ENCODE data around the gene MVK. TPM values are rescaled to one million over a fixed set of nuclear protein-coding genes. Genes with fewer than 3 reads are reported as not detected.

The MVK gene
- polyA plus RNA-seq, 3 donors, result 1.1 to 3.8 (median 1.6) TPM

GRCh38 chr12:109558374-109559199, 15.0 kb upstream of the MVK start:
- Histone ChIP-seq H3K27ac (ENCODE audit: low read depth in 1 of 2, low read length in 2 of 2) (no peak overlapping the region), H3K4me1 (ENCODE audit: control insufficient read depth in 1 of 2, insufficient read depth in 2 of 2, low read length in 2 of 2) (no peaks in the 10 kb centered on the region), H4K20me1 (ENCODE audit: insufficient read depth, low read length) (no peaks in the 10 kb centered on the region), H3K4me2 (replicated peaks; ENCODE audit: extremely low read depth, low read length, poor library complexity, severe bottlenecking) (no peak overlapping the region), H3K9ac (ENCODE audit: insufficient read depth, low read length, poor library complexity, severe bottlenecking) (no peak overlapping the region), H3K79me2 (ENCODE audit: insufficient read depth, low read length) (no peaks in the 10 kb centered on the region), H3K9me3 (replicated peaks in 1 of 2; ENCODE audit: control insufficient read depth in 1 of 2, insufficient read depth in 1 of 2, low read length in 2 of 2) (peaks cover 0 to 15% of the 10 kb centered on the region in 2 donors), H2AFZ (ENCODE audit: insufficient read depth, low read depth, low read length, poor library complexity, severe bottlenecking) (no peak overlapping the region), H3K36me3 (replicated peaks in 1 of 2; ENCODE audit: control insufficient read depth in 1 of 2, insufficient read depth in 2 of 2, low read length in 2 of 2) (peaks cover 0 to 7% of the 10 kb centered on the region in 2 donors), H3K27me3 (ENCODE audit: control insufficient read depth in 2 of 2, insufficient read depth in 2 of 2, low read length in 2 of 2) (no peaks in the 10 kb centered on the region), H3K4me3 (replicated peaks in 1 of 3; ENCODE audit: low read depth in 2 of 3, low read length in 3 of 3) (no peak overlapping the region)
- no peak for DNase-seq
- TF ChIP-seq, protein P1, sequence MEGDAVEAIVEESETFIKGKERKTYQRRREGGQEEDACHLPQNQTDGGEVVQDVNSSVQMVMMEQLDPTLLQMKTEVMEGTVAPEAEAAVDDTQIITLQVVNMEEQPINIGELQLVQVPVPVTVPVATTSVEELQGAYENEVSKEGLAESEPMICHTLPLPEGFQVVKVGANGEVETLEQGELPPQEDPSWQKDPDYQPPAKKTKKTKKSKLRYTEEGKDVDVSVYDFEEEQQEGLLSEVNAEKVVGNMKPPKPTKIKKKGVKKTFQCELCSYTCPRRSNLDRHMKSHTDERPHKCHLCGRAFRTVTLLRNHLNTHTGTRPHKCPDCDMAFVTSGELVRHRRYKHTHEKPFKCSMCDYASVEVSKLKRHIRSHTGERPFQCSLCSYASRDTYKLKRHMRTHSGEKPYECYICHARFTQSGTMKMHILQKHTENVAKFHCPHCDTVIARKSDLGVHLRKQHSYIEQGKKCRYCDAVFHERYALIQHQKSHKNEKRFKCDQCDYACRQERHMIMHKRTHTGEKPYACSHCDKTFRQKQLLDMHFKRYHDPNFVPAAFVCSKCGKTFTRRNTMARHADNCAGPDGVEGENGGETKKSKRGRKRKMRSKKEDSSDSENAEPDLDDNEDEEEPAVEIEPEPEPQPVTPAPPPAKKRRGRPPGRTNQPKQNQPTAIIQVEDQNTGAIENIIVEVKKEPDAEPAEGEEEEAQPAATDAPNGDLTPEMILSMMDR (IDR thresholded peaks at IDR 0.05), result no peak
- H3K36me3 Mint-ChIP-seq, result peaks cover 12% of the 10 kb centered on the region in 2 donors
- peaks cover 0 to 11% (median 4%) of the 10 kb centered on the region in 3 donors for H3K27me3 Mint-ChIP-seq (ENCODE audit: low read depth in 3 of 3)
- WGBS (ENCODE audit: insufficient coverage), result 92% methylated on average over 21 of the region's 25 CpGs
- H3K4me1 Mint-ChIP-seq, result no peaks in the 10 kb centered on the region
- peak overlapping the region in 1 of 7 donors; percentile 57 for H3K27ac Mint-ChIP-seq
- intact Hi-C loops (cut with micrococcal nuclease), result no loop called here
- H3K9me3 Mint-ChIP-seq, result peaks cover 10 to 14% (median 13%) of the 10 kb centered on the region in 7 donors
- H3K4me3 Mint-ChIP-seq, result no peak overlapping the region

GRCh38 chr12:109559200-109559505, 14.4 kb upstream of the MVK start:
- Mint-ChIP-seq H3K4me1 (no peaks in the 10 kb centered on the region), H3K9me3 (peaks cover 10 to 14% (median 13%) of the 10 kb centered on the region in 7 donors), H3K27me3 (ENCODE audit: low read depth in 3 of 3) (peaks cover 0 to 10% (median 1%) of the 10 kb centered on the region in 3 donors), H3K27ac (no peak overlapping the region), H3K4me3 (no peak overlapping the region), H3K36me3 (peaks cover 12 to 17% of the 10 kb centered on the region in 2 donors)
- H4K20me1 ChIP-seq (ENCODE audit: insufficient read depth, low read length), result no peaks in the 10 kb centered on the region
- H3K9ac ChIP-seq (ENCODE audit: insufficient read depth, low read length, poor library complexity, severe bottlenecking), result no peak overlapping the region
- no peaks in the 10 kb centered on the region for H3K27me3 ChIP-seq (ENCODE audit: control insufficient read depth in 2 of 2, insufficient read depth in 2 of 2, low read length in 2 of 2)
- no peak overlapping the region for H3K4me3 ChIP-seq (replicated peaks in 1 of 3; ENCODE audit: low read depth in 2 of 3, low read length in 3 of 3)
- no peaks in the 10 kb centered on the region for H3K4me1 ChIP-seq (ENCODE audit: control insufficient read depth in 1 of 2, insufficient read depth in 2 of 2, low read length in 2 of 2)
- no peaks in the 10 kb centered on the region for H3K79me2 ChIP-seq (ENCODE audit: insufficient read depth, low read length)
- intact Hi-C loops (cut with micrococcal nuclease), result no loop called here
- no peak for DNase-seq
- TF ChIP-seq, protein P1 (IDR thresholded peaks at IDR 0.05), result no peak
- no peak overlapping the region for H3K4me2 ChIP-seq (replicated peaks; ENCODE audit: extremely low read depth, low read length, poor library complexity, severe bottlenecking)
- H3K9me3 ChIP-seq (replicated peaks in 1 of 2; ENCODE audit: control insufficient read depth in 1 of 2, insufficient read depth in 1 of 2, low read length in 2 of 2), result peaks cover 0 to 15% of the 10 kb centered on the region in 2 donors
- H3K27ac ChIP-seq (ENCODE audit: low read depth in 1 of 2, low read length in 2 of 2), result no peak overlapping the region
- peaks cover 0 to 8% of the 10 kb centered on the region in 2 donors for H3K36me3 ChIP-seq (replicated peaks in 1 of 2; ENCODE audit: control insufficient read depth in 1 of 2, insufficient read depth in 2 of 2, low read length in 2 of 2)
- no peak overlapping the region for H2AFZ ChIP-seq (ENCODE audit: insufficient read depth, low read depth, low read length, poor library complexity, severe bottlenecking)
- WGBS (ENCODE audit: insufficient coverage), result no CpG with 5 or more reads among the region's 6 CpGs

Measured in CD14-positive monocyte (primary cell).